Neural cell (in vitro differentiated cells): Measurements from ENCODE around the gene PLAAT5. TPM values are rescaled to one million over a fixed set of nuclear protein-coding genes. Genes with fewer than 3 reads are reported as not detected.

Experiments
- H2AFZ ChIP-seq: fragments of 200-600, 300-800 bp; sonication (generic), shearing (Covaris generic); 2 replicates; pipeline ENCODE4 v1.6.0; 2014; ENCODE audit warnings: low read depth, mild to moderate bottlenecking, antibody characterized with exemption, low read length, moderate library complexity
- H3F3A ChIP-seq: fragments of 200-600 bp; shearing (Covaris generic); 2 replicates; pipeline ENCODE4 v1.6.1; 2016; ENCODE audit warnings: mild to moderate bottlenecking, moderate library complexity, mixed read lengths, antibody characterized with exemption, low read length; ENCODE audit not compliant: insufficient read depth, poor library complexity, severe bottlenecking
- H3K27ac ChIP-seq: fragments of 200-600, 300-800 bp; sonication (generic), shearing (Covaris generic); 2 replicates; pipeline ENCODE4 v1.5.1; 2014; ENCODE audit warnings: mild to moderate bottlenecking, low read length, moderate library complexity
- H3K27me3 ChIP-seq: fragments of 300-800, 200-600 bp; sonication (generic), shearing (Covaris generic); 2 replicates; pipeline ENCODE4 v1.6.0; 2014; ENCODE audit warnings: mild to moderate bottlenecking, low read depth, low read length, moderate library complexity; ENCODE audit not compliant: insufficient read depth
- H3K36me3 ChIP-seq: fragments of 300-800, 200-600 bp; sonication (generic), shearing (Covaris generic); 2 replicates; pipeline ENCODE4 v1.5.1; 2014; ENCODE audit warnings: mild to moderate bottlenecking, antibody characterized with exemption, low read length, moderate library complexity; ENCODE audit not compliant: insufficient read depth
- H3K4me2 ChIP-seq: fragments of 300-800, 200-600 bp; sonication (generic), shearing (Covaris generic); 2 replicates; pipeline ENCODE4 v1.6.0; 2014; ENCODE audit warnings: mild to moderate bottlenecking, low read length
- H3K4me3 ChIP-seq: fragments of 300-800, 200-600 bp; sonication (generic), shearing (Covaris generic); 2 replicates; pipeline ENCODE4 v1.5.1; 2014; ENCODE audit warnings: mild to moderate bottlenecking, low read length, moderate library complexity
- H3K79me2 ChIP-seq: fragments of 200-600 bp; shearing (Covaris generic); replicated peaks from 2 replicates; pipeline ENCODE4 v1.6.0; 2014; ENCODE audit warnings: mild to moderate bottlenecking, low read length, moderate library complexity; ENCODE audit not compliant: insufficient read depth
- H3K9ac ChIP-seq: fragments of 300-800, 200-600 bp; sonication (generic), shearing (Covaris generic); 2 replicates; pipeline ENCODE4 v1.6.1; 2016; ENCODE audit warnings: mild to moderate bottlenecking, low read length, mixed read lengths
- H3K9me2 ChIP-seq: fragments of 200-600 bp; shearing (Covaris generic); 2 replicates; pipeline ENCODE4 v1.6.1; 2016; ENCODE audit warnings: mild to moderate bottlenecking, low read length, mixed read lengths; ENCODE audit not compliant: insufficient read depth
- H3K9me3 ChIP-seq: fragments of 200-600, 300-800 bp; sonication (generic), shearing (Covaris generic); 2 replicates; pipeline ENCODE4 v1.6.1; 2016; ENCODE audit warnings: mild to moderate bottlenecking, mixed run types, low read length, moderate library complexity, mixed read lengths
- H4K20me1 ChIP-seq: fragments of 200-600 bp; shearing (Covaris generic); 2 replicates; pipeline ENCODE4 v1.6.1; 2016; ENCODE audit warnings: mild to moderate bottlenecking, mixed run types; ENCODE audit not compliant: insufficient read depth
- EP300 ChIP-seq: fragments of 450-650 bp; conservative IDR thresholded peaks from 2 replicates; pipeline ENCODE4 v1.6.1; 2014; ENCODE audit warnings: antibody characterized with exemption, mild to moderate bottlenecking, moderate library complexity; ENCODE audit not compliant: poor library complexity, severe bottlenecking
- EZH2 ChIP-seq: fragments of 200-600, 300-800 bp; shearing (Covaris generic), sonication (generic); IDR thresholded peaks from 2 replicates; pipeline ENCODE4 v1.6.1; 2014; ENCODE audit warnings: antibody characterized with exemption, low read length, borderline replicate concordance, mild to moderate bottlenecking; ENCODE audit not compliant: insufficient read depth, poor library complexity, severe bottlenecking
- MXI1 ChIP-seq: fragments of 450-650 bp; conservative IDR thresholded peaks from 2 replicates; pipeline ENCODE4 v1.6.1; 2014; ENCODE audit warnings: antibody characterized with exemption, mild to moderate bottlenecking; ENCODE audit not compliant: poor library complexity, severe bottlenecking
- POLR2AphosphoS5 ChIP-seq: IDR thresholded peaks from 2 replicates; pipeline ENCODE4 v1.6.1; 2012
- RAD21 ChIP-seq: fragments of 450-650 bp; conservative IDR thresholded peaks from 2 replicates; pipeline ENCODE4 v1.6.1; 2014; ENCODE audit warnings: antibody characterized with exemption, mild to moderate bottlenecking, moderate library complexity
- SMC3 ChIP-seq: fragments of 450-650 bp; conservative IDR thresholded peaks from 2 replicates; pipeline ENCODE4 v1.6.1; 2014; ENCODE audit warnings: antibody characterized with exemption, mild to moderate bottlenecking, moderate library complexity; ENCODE audit not compliant: poor library complexity
- TAF1 ChIP-seq: IDR thresholded peaks from 2 replicates; pipeline ENCODE4 v1.6.1; 2012; ENCODE audit warnings: low read depth
- polyA plus RNA-seq: library from polyadenylated mRNA; depleted of rRNA; stranded (reverse); fragments of >200 nt; gene quantifications from 2 replicates; pipeline ENCODE4 v1.2.3, GENCODE V29; 2014
- TF ChIP-seq, protein P1 (sequence below): IDR thresholded peaks from 2 replicates; pipeline ENCODE4 v1.6.1; 2012; ENCODE audit warnings: borderline replicate concordance
- TF ChIP-seq, protein P2 (sequence below): fragments of 450-650 bp; IDR thresholded peaks from 2 replicates; pipeline ENCODE4 v1.5.1; 2014; ENCODE audit warnings: antibody characterized with exemption, mild to moderate bottlenecking, moderate library complexity; ENCODE audit not compliant: poor library complexity, severe bottlenecking

PLAAT5 gene
- polyA plus RNA-seq, 1 donor from 2014 or later, result 0.14 TPM

DNA sequence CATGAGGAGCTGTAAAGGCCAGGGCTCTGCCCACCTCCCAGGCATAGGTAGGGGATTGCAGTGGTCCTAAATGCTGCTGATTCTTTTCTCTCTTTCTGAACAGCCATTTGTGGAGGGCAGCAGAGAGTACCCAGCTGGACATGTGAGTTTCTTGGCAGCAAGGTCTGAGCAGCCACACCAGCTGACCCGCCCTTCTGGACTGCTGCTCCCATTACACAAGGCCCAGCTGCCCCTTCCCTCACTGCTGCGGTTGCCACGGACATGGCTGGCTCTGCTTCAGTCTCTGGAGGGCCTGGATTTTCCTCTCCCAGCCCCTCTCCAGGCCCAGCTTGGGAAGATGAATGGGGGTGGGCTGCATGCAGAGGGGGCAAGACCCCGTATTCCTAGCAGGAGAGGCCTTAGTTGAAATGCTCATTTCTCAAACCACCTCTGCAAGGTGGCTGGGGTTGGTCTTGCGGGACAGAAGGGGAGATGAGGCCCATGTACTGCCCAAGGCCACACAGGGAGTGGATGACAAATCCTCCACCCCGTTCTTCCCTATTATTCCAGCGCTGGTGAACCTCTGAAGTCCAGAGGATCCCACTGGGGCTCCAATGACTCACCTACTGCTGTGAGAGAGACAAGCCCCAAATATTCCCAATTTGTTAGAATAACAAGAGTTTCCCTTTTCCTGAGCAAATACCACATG, 19.5 kb upstream of the PLAAT5 start:
- Histone ChIP-seq H3K9me3 (no peaks in the 10 kb centered on the region), H3K79me2 (no peaks in the 10 kb centered on the region), H4K20me1 (no peaks in the 10 kb centered on the region), H3K9me2 (no peaks in the 10 kb centered on the region), H3F3A (no peaks in the 10 kb centered on the region), H3K27ac (no peak overlapping the region), H3K4me3 (no peak overlapping the region), H3K36me3 (no peaks in the 10 kb centered on the region), H3K4me2 (no peak overlapping the region), H2AFZ (no peak overlapping the region), H3K9ac (no peak overlapping the region), H3K27me3 (no peaks in the 10 kb centered on the region)
- TF ChIP-seq, protein P1, sequence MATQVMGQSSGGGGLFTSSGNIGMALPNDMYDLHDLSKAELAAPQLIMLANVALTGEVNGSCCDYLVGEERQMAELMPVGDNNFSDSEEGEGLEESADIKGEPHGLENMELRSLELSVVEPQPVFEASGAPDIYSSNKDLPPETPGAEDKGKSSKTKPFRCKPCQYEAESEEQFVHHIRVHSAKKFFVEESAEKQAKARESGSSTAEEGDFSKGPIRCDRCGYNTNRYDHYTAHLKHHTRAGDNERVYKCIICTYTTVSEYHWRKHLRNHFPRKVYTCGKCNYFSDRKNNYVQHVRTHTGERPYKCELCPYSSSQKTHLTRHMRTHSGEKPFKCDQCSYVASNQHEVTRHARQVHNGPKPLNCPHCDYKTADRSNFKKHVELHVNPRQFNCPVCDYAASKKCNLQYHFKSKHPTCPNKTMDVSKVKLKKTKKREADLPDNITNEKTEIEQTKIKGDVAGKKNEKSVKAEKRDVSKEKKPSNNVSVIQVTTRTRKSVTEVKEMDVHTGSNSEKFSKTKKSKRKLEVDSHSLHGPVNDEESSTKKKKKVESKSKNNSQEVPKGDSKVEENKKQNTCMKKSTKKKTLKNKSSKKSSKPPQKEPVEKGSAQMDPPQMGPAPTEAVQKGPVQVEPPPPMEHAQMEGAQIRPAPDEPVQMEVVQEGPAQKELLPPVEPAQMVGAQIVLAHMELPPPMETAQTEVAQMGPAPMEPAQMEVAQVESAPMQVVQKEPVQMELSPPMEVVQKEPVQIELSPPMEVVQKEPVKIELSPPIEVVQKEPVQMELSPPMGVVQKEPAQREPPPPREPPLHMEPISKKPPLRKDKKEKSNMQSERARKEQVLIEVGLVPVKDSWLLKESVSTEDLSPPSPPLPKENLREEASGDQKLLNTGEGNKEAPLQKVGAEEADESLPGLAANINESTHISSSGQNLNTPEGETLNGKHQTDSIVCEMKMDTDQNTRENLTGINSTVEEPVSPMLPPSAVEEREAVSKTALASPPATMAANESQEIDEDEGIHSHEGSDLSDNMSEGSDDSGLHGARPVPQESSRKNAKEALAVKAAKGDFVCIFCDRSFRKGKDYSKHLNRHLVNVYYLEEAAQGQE, result no peak
- TF ChIP-seq MXI1 (no peak), RAD21 (no peak), SMC3 (no peak), POLR2AphosphoS5 (no peak), TAF1 (no peak)
- TF ChIP-seq, protein P2, sequence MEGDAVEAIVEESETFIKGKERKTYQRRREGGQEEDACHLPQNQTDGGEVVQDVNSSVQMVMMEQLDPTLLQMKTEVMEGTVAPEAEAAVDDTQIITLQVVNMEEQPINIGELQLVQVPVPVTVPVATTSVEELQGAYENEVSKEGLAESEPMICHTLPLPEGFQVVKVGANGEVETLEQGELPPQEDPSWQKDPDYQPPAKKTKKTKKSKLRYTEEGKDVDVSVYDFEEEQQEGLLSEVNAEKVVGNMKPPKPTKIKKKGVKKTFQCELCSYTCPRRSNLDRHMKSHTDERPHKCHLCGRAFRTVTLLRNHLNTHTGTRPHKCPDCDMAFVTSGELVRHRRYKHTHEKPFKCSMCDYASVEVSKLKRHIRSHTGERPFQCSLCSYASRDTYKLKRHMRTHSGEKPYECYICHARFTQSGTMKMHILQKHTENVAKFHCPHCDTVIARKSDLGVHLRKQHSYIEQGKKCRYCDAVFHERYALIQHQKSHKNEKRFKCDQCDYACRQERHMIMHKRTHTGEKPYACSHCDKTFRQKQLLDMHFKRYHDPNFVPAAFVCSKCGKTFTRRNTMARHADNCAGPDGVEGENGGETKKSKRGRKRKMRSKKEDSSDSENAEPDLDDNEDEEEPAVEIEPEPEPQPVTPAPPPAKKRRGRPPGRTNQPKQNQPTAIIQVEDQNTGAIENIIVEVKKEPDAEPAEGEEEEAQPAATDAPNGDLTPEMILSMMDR, result no peak

DNA sequence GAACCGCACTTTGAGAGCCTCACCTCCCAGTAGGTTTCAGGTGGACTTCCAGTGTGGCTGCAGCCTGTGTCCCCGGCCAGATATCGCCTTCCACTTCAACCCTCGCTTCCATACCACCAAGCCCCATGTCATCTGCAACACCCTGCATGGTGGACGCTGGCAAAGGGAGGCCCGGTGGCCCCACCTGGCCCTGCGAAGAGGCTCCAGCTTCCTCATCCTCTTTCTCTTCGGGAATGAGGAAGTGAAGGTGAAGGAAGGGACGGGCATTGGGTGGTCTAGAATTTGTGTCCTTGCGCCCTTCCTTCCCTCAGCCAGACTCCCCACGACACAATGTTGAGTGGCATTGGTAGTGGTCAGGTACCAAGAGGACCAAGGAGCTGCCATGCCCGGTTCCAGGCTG, 17.8 kb upstream of the PLAAT5 start:
- H3K27me3 ChIP-seq, result no peaks in the 10 kb centered on the region
- no peak overlapping the region for H3K27ac ChIP-seq
- no peaks in the 10 kb centered on the region for H3K79me2 ChIP-seq

More for the DNA sequence above, 17.8 kb upstream of the PLAAT5 start:
- no peak overlapping the region for H2AFZ ChIP-seq
- no peaks in the 10 kb centered on the region for H4K20me1 ChIP-seq
- H3F3A ChIP-seq, result no peaks in the 10 kb centered on the region
- no peaks in the 10 kb centered on the region for H3K9me2 ChIP-seq
- H3K4me2 ChIP-seq, result no peak overlapping the region
- H3K9me3 ChIP-seq, result no peaks in the 10 kb centered on the region
- H3K36me3 ChIP-seq, result no peaks in the 10 kb centered on the region
- no peak overlapping the region for H3K4me3 ChIP-seq
- H3K9ac ChIP-seq, result no peak overlapping the region
- TF ChIP-seq EZH2, result no peak
- TF ChIP-seq, protein P2, result no peak
- TF ChIP-seq POLR2AphosphoS5, result no peak
- TF ChIP-seq SMC3, result no peak
- TF ChIP-seq TAF1, result no peak
- no peak for TF ChIP-seq EP300
- no peak for TF ChIP-seq MXI1
- TF ChIP-seq, protein P1, result no peak
- TF ChIP-seq RAD21, result no peak
